Measurements from ENCODE around the gene CAPS.
"Not testable (repeated sequence)": the region's sequence is repeated elsewhere in the genome, so short reads cannot be mapped to it uniquely, and the experiment has no call there.

Gene CAPS

DNA sequence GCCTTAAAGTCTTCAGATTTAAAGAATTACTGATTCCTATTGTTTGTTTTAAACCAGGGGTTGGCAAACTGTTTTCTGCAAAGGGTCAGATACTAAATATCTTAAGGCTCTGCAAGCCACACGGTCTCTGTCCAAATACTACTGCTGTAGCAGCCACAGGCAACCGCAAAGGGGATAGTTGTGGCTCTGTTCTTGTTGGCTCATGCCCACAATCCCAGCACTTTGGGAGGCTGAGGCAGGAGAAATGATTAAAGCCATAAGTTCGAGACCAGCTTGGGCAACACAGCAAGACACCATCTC lies 41.5 kb downstream of the CAPS start:
- DNase-seq (ENCODE audit: low read depth, low spot score): no peak

- no peak for DNase-seq (ENCODE audit: low read depth, low spot score)
Measured at GRCh38 chr19:5956323-5956722, 42.3 kb downstream of the CAPS start.

DNA sequence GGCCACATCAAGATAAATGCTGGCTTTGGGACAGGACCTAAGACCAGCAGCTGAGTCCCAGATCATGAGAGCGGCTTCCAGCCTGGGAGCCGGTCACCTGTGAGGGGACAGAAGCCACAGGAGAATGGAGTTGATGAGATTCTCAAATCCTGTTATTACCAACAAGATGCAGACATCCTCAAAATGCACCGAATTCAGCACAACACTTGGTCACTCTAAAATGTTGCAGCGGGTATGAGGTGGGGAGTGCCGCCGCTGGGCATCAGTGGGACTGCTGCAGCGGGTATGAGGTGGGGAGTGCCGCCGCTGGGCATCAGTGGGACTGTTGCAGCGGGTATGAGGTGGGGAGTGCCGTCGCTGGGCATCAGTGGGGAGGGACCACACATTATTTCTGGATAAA lies 42.7 kb downstream of the CAPS start:
- DNase-seq (ENCODE audit: low read depth, low spot score): no peak

DNA sequence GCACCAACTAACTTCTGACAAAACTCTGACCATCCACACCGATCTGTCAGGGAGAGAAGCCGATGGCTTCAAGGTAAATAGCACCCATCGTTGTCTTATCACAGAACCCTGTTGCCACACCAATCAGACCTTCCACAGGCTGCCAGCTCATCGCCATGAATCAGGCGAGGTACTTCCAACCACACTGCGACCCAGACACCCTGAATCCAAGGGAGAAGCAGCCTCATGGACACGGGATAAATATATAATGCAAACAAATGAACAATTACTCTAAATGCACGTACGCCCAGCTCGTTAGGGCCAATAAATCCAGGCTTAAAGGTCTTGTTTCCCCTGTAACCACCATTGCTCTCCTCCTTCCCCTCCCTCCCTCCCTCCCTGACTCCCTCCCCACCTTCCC lies 43.1 kb downstream of the CAPS start:
- DNase-seq (ENCODE audit: low read depth, low spot score): no peak

DNA sequence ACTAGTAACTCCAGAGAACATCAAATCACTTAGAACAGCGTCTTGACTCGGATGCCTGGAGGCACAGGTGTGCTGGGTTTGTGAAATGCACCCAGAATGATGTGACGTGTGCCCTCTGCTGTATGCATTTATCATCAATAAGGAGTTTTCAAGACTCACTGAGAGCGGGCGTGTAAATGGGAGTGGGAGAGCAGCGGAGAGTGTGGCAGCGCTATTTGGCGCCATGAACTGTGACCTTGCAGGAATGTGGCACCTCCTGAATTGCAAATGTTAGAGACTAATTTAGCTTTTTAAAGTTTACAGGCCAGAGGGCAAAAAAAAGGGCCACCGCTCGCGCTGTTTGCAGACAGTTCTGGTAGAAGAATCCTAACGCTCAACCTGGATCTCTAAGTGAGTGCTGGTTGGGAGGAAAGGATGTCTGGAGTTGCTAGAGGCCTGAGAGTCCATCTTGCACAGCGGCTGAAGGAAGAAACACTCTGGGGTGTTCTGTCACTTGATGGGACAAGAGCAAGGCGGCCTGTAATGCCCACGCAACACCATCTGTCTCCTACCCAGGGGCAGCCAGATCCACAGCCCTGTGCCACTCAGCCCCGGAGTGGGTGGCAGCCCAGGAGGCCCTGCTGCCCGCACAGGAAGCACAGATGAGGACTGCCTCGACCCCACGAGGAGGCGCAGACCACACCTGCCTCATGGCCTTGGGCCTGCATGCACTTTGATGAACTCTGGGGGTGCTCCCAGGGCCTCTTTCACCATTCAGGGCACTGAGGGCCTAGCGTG lies 44.2 kb downstream of the CAPS start:
- DNase-seq (ENCODE audit: low read depth, low spot score): no peak

DNA sequence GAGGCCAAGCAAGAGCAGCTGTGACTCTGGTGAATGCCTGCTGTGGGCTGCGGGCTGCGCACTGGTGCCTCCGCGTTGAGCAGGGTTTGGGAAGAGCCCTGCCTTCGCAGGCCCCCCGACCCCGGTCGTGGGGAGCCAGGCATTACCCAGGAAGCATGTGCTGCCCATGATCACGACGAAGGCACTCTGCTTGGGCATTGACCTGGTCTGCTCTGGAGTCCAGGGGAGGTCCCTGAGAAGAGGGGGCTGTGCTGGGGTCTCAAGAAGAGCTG lies 44.7 kb downstream of the CAPS start:
- no peak for DNase-seq (ENCODE audit: low read depth, low spot score)

GRCh38 chr19:5959260-5960004 lies 45.4 kb downstream of the CAPS start:
- DNase-seq (ENCODE audit: low read depth, low spot score): no peak

DNA sequence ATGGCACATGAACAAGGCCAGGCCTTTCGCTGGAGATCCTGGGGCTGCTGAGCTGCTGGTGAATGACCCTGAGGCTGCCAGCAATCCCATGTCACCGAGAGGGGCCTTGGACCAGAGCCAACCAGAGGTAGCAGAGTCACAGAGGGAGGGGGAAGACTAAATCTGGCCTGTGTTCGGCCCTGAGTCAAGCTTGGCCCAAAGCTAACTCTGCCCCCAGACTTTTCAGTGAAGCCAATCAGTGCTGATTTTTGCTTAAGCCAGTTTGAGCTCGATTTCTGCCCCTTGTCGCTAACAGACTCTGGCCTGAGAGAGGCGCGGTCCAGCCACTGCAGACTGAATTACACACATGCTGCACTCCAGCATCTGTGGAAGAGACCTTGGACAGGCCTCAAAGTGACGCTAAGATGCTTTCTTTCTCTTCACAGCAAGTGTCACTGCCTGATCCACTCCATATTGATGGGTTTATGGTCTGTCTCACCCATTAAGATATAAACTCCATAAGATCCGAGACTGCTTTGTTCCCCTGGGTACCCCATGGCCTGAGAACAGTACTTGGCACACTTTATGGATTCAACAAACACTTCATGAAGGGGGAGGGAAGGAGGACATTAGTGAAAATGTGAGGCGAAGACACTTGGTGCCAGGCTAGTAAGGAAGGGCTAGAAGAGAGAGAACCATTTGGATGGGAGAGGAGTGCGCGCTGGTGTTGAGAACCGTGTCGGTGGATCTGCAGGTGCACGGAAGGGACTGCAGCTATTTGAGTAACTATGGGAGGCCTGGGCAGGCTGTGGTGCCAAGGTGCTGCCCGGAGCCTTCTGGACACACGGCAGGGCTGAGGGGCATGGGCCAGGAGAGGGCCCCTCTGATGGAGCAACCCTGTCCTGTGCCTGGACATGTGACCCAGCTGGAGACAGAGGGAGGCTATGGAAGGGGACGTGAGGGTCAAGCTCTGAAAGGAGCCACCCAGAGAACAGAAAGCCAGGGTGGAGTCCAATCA lies 46.2 kb downstream of the CAPS start:
- no peak for DNase-seq (ENCODE audit: low read depth, low spot score)

GRCh38 chr19:5961641-5961968 lies 47.6 kb downstream of the CAPS start:
- DNase-seq (ENCODE audit: low read depth, low spot score): not testable (repeated sequence)

DNA sequence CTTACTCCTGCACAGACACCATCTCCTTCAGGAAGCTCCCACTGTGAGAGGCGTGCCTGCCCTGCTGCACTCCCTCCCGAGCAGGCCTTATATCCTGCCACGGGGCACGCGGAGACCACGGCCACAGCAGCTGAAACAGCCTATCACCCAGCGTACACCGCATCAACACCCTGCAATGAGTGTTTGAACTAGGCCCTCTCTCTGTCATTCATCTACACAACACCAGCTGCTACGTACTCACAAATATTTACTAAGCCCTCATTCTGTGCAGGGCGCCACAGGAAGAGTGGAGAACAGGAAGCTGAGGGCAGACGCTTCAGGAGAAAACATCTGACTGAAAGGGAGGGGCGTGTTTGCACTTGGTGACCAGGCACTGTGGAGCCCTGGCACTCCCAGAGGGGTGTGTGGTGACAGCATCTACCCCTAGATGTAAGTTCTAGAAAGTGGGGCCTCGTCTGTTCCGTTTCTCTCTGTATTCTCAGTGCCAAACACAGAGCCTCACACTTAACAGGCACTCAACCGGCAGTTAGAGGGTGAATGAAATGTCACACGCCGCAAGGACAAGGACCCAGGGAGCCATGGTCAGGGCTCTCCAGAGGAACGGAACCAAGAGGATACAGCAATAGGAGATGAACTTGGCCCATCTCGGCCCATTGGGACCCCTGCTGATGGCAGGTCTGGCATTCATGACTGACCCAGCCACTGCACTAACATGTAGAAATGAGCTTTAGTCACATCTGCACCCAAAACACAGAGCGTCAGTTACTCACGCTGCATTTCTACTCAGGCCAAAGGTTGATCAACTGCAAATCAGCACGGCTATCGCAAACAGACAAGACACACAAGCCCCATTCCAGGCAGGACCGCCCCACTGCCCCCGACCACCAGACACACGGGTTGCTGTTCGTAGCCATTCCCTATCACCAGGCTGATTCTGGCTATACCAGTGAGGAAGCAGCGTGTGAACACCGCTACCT lies 48.2 kb downstream of the CAPS start:
- DNase-seq (ENCODE audit: low read depth, low spot score): no peak

DNA sequence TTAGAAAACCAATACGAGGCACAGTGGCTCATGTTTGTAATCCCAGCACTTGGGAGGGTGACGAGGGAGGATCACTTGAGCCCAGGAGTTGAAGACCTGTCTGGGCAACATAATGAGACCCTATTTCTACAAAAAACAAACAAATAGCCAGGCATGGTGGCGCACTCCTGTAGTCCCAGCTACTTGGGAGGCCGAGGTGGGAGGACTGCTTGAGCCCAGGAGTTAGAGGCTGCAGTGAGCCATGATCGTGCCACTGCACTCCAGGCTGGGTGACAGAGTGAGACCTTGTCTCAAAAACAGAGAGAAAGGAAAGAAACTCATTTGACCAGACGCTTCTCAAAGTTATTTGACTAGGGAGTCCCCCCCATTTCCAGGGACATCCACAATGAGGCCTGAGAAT lies 49.2 kb downstream of the CAPS start:
- DNase-seq (ENCODE audit: low read depth, low spot score): not testable (repeated sequence)

GRCh38 chr19:5963855-5964254 lies 49.8 kb downstream of the CAPS start:
- no peak for DNase-seq (ENCODE audit: low read depth, low spot score)

DNA sequence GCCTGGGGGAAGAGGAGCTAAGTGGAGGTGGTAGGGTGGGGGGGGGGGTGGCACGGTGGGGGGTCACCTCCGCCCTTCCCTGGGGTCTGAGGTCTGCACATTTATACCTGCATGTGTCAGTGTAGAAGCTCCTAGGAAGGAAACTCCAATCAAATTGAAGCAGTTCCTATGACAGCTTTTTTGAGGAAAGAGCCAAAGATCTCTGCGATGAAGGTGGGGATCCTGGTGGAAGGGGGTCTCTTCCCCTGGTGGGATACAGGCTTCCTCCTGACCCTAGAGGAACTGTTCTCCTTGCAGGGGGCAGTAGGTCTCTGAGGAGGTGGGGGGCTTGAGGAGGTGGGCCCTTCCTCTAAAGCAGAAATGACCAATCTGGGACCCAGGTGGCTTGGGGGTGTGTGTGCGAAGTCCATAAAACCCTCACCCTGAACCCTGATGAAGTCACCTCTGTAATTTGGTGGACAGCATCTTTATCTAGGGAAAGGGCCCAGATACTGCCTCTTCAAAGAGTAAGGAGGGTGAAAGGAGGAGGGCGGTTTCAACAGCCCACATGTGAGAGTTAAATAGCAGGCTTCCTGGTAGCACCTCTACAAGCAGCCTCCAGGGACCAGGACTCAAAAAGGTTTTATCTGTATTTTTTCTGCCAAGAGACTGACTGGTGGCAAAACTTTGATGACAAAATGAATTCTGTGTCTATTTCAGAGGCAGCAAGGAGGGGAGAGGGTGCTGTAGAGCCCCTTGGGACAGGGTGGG lies 50.9 kb downstream of the CAPS start:
- DNase-seq (ENCODE audit: low read depth, low spot score): no peak

All from iPS DF 19.7 (cell line).